Mesodermal cell (in vitro differentiated cells): ENCODE data around the gene ZDHHC12.

Source experiments
- H3K27ac ChIP-seq: 2 replicates; pipeline ENCODE4 v1.7.0; 2013; ENCODE audit warnings: mild to moderate bottlenecking, low read depth, low read length, moderate library complexity; ENCODE audit not compliant: severe bottlenecking
- H3K36me3 ChIP-seq: 2 replicates; pipeline ENCODE4 v1.7.1; 2013; ENCODE audit warnings: mild to moderate bottlenecking, low read length, moderate library complexity; ENCODE audit not compliant: control insufficient read depth, insufficient read depth
- H3K4me1 ChIP-seq: one replicate; pipeline ENCODE4 v1.7.1; 2013; ENCODE audit warnings: mild to moderate bottlenecking, low read length; ENCODE audit not compliant: insufficient read depth, control insufficient read depth, poor library complexity, severe bottlenecking
- H3K4me3 ChIP-seq: 2 replicates; pipeline ENCODE4 v1.7.0; 2013; ENCODE audit warnings: low read length, control low read depth, mild to moderate bottlenecking; ENCODE audit not compliant: insufficient read depth, poor library complexity, severe bottlenecking; ENCODE audit errors: extremely low read depth
- H3K9me3 ChIP-seq: 2 replicates; pipeline ENCODE4 v1.7.1; 2013; ENCODE audit warnings: mild to moderate bottlenecking, low read length, moderate library complexity; ENCODE audit not compliant: control insufficient read depth
- WGBS, 2 experiments: methylation state at CpG; one replicate each; pipeline ENCODE4 v1.1.5; 2013; ENCODE audit warnings: missing lambda C conversion rate in 2 of 2; ENCODE audit not compliant: insufficient coverage in 2 of 2; 5-methylcytosine and 5-hydroxymethylcytosine counted together

The ZDHHC12 gene

DNA sequence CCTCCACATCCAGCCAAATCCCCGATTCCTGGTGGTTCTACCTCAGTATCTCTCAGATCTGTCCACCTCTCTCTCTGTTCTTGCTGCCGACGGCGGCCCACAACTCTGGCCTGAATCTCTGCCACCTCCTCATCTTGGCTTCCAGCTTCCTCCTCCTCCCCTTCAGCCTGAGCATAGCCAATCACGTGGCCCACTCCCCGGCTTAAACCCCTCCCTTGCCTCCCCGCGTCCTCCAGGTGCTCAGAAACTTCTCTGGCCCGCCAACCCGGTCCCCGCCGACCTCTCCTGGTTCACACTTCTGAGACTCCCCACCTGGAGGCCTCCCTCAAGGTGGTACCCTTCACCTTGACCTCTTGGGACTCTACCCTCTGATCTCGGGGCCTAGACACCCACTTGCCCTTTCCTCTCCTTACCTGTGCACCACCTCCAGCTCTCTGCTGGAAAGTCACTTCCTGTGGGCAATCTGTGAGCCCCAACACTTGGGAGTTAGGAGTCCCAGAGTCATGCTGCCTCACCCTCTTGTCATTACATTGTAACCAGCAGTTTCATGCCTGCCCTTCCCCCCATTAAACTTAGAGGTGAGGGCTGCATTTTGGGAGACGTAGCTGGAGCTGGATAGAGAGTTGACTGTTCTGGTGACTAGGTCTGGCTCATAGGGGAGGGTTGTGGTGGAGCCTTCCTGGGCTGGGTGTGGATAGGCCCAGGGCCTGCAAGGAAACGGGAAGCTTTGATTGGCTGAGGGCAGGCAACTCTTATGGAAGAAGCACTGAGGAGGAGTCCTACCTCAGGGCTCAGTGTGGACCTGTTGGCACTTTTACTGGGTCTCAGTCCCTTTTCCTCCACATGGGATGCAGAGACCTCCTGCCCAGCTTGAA lies 39.4 kb downstream of the ZDHHC12 start:
- Histone ChIP-seq H3K36me3 (no peaks in the 10 kb centered on the region), H3K4me1 (peaks cover 21% of the 10 kb centered on the region), H3K4me3 (peak overlapping the region; percentile 65), H3K27ac (peak overlapping the region; percentile 76), H3K9me3 (no peaks in the 10 kb centered on the region)
- WGBS, 2 experiments, result 2 to 4% methylated on average over 15 of the region's 15 CpGs

DNA sequence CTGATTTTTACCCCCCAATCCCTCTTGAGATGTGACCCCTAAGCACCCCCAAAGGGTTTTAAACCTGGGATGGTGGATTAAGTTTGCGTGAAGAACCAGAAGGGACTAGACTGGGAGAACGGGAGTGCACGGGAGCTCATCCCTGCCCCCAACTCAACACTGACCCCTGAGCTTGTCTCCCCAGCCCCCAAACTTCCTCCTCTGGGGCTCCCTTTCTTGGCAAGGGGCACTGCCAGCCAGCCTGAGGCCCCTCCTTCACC lies 39.9 kb downstream of the ZDHHC12 start:
- Histone ChIP-seq H3K4me1 (peaks cover 21% of the 10 kb centered on the region), H3K9me3 (no peaks in the 10 kb centered on the region), H3K4me3 (peak overlapping the region; percentile 65), H3K36me3 (no peaks in the 10 kb centered on the region), H3K27ac (peak overlapping the region; percentile 76)
- 0% methylated on average over 1 to 2 of the region's 3 CpGs for WGBS, 2 experiments

DNA sequence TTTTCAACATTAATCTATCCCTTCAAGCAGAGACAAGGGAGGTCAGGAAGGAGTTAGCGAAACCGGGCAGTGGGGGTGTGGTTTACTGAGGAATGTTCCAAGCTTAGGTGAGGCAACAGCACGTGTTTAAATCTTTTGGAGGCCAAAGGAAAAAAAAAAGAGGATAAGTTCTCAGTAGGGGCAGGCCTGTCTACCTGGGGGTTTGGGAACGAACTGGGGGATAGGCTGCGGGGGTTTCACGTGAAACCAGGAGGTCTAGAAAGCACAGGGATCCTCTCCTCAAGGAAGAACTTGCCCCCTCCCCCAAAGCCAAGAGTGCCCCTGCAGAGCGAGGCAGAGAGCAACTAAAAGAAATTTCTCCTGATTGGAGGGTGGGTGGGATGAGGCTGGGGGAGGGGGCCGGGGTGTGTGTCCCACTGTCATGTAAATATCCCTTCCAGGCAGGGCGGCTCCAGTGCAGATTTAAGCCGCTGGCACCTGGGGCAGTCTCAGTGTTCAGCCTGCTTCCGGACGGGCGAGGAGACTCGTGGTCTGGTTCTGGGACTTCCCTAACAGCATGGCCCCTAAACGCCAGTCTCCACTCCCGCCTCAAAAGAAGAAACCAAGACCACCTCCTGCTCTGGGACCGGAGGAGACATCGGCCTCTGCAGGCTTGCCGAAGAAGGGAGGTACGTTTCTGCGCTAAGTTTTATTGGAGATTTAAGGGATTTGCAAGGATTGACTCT lies 40.4 kb downstream of the ZDHHC12 start:
- Histone ChIP-seq H3K4me1 (peaks cover 21% of the 10 kb centered on the region), H3K27ac (peak overlapping the region; percentile 76), H3K4me3 (peak overlapping the region; percentile 65), H3K36me3 (no peaks in the 10 kb centered on the region), H3K9me3 (no peaks in the 10 kb centered on the region)
- WGBS, 2 experiments, result 2 to 3% methylated on average over 13 of the region's 21 CpGs

DNA sequence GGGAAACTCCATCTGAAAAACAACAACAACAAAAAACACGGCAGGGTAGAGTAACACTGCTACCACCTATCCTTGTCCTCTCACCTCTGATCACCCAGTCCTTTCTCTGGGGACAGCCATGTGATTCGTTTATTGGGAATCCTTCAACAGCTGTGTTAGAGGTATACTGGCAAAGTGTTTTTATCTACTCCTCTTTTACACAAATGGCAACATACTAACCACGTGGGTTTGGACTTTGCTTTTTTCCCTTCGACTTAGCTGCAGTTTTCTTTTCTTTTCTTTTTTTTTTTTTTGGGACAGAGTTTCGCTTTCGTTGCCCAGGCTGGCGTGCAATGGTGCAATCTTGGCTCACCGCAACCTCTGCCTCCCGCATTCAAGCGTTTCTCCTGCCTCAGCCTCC lies 46.1 kb downstream of the ZDHHC12 start:
- Histone ChIP-seq H3K4me1 (no peaks in the 10 kb centered on the region), H3K4me3 (no peak overlapping the region), H3K36me3 (no peaks in the 10 kb centered on the region), H3K9me3 (no peaks in the 10 kb centered on the region), H3K27ac (no peak overlapping the region)
- WGBS, 2 experiments, result 85 to 88% methylated on average over 4 to 9 of the region's 10 CpGs

DNA sequence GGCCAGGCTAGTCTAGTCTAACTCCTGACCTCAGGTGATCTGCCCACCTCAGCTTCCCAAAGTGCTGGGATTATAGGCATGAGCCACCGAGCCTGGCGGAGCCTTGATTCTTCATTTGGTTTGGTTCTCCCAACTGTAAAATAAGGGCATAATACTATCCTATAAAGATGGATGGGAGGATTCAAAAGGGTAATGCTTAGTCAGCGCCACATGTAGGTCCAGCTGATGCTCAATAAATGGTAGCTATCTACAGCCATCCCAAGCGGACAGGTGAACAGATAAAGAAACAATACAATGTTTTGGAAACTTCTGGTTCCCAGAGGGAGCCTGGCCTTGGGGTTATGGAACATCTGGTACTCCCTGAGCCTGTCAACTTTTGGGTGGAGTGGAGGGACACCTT lies 48.5 kb downstream of the ZDHHC12 start:
- no peaks in the 10 kb centered on the region for H3K4me1 ChIP-seq
- H3K4me3 ChIP-seq, result no peak overlapping the region
- H3K27ac ChIP-seq, result no peak overlapping the region
- 83 to 100% methylated on average over 1 to 2 of the region's 4 CpGs for WGBS, 2 experiments
- H3K36me3 ChIP-seq, result no peaks in the 10 kb centered on the region
- no peaks in the 10 kb centered on the region for H3K9me3 ChIP-seq
